GM21619 (cell line): ENCODE results near the gene KCNQ1OT1.

Experiments
- ATAC-seq: cut with Tn5 transposase; IDR thresholded peaks from one replicate; pipeline ENCODE4 v1.9.1; 2021; ENCODE audit not compliant: unreplicated experiment

Gene KCNQ1OT1

DNA sequence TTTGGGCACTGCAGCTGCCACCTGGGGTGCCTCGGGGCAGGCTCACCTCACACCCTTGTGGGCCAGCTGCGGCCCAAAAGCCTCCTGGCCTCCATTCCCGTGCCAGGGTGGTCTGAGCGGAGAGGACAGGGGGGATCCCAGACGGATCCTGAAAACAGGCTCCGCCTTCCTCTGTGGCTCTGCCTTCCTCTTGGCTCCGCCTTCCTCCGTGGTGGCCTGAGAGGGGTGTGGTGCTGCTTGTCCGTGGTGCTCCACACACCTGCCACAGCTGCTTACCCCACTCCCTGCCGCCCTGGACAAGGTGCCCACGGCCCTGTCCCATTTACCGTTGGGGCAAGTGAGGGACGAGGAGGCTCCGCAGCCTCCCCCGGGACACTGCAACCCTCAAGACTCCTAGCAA, 23.2 kb upstream of the KCNQ1OT1 start:
- ATAC-seq = no peak

DNA sequence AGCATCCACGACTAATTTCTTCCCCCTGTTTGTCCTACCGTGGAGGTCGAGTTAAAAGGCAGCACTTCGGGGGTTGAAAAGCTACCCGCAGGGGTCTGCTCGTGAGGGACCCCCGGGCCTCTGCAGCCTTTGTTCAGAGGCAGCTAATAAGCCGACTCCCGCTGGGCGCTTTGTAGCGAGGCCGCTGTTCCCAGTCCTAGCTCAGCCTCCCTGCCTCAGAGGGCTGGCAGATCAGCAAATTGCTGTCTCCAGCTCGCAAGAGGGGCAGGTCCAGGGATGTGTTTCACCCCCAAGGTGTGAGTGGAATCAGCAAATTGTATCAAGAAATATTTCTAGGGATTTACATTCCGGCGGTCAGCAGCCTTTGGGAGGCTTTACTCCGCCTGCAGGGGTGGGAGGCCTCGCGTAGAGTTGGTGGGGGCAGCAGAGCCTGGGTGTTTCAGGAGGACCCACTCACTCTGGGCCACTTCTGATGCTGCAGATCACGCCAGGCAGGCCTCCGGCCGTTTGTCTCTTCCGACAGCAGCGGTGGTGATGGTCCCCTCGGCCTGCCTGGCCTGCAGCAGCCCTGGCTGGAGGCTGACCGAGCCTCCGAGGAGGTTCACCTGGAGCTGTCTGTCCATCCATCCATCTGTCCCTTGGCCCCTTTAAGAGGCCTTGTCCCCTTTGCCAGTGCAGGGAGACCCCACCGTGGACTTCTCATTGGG, 21.6 kb upstream of the KCNQ1OT1 start:
- ATAC-seq = no peak

- ATAC-seq = no peak
Measured at GRCh38 chr11:2719831-2720590, 20.2 kb upstream of the KCNQ1OT1 start.

DNA sequence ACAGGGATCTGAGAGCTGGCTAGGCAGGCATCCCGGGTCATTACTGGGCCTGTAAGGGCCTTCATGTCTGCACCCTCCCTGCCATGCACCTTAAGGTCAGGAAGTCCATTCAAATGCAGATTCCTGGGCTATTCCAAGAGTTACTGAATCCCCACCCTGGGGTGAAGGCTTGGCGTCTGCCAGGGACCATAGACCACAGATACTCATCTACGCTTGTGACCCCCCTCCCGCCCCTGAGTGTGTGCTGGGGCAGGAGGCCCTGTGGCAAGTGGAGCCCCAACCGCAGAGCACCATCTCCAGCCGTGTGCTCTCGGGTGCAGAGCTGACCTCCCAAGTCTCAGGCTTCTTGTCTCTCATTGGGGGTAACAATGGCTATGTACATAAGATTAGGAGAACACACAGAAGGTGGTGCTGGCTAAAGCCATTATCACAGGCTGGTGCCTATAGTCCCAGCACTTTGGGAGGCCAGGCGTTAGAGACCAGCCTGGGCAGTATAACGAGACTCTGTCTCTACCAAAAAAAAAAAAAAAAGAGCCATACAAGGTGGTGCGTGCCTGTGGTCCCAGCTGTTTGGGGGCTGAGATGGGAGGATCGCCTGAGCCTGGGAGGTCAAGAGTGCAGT, 19.1 kb upstream of the KCNQ1OT1 start:
- ATAC-seq = no peak

DNA sequence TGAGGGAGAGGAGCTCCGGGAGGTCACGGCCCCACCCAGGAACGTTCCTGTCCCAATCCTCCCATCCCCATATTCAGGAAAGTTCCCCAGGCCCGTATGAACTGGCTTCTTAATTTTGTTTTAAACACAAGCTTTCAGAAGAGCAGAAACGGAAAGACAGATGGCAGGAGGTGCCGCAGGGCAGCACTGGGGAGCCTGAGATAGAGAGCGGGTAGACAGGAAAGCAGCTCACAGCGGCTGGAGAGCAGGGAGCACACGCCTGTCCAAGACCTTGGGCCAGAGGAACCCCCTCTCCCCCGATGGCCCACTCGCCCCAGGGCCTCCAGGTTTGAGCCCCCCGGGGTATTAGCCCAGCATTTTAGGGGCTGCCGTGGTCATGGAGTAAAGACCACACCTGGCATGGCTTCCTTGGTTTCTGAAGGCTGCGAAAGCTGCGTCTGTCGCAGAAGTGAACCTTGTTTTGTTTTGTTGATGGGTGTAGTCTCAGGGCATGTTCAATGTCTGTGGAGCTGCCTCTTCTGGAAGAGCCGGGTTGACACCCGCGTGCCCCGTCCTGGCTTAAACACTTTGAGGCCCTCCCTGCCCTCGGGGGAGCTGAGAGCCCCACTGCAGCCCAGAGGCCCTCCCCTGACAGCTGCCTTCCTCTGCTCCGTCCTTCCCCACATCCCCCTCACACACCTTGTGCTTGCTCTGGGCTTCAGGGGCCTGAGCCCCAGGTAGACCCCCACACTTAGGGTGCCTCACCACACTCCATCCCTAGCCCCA, 17.9 kb upstream of the KCNQ1OT1 start:
- ATAC-seq = no peak

GRCh38 chr11:2716376-2717095, 16.7 kb upstream of the KCNQ1OT1 start:
- ATAC-seq = no peak

DNA sequence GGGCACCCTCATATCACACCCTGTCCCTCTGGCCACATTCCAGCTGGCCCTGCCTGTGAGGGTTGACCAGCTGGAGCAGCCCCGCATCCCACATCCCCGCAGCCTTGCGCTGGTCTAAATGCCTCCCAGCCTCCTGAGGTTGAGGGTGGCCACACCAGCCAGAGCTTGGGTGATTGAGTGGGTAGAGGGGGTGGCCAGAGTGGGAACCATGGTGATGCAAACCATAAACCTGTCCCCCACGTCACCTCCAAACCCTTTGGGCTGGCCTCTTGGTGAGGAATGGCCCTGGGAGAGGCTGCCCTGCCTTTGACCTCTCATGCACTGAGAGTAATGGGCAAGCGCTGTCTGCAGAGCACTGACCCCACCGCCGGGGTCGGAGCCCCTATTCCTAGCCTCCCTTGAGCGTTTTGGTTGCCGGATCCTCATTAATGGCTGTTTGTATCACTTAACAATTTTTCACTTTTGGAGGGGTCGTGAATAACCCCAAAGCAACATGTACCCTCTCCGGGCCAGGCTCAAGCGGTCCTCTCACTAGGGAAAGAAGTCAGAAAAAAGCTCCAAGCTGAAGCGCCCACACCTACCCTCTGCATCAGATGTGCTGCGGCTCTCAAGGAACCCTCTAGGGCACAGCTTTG, 16.0 kb upstream of the KCNQ1OT1 start:
- no peak for ATAC-seq

DNA sequence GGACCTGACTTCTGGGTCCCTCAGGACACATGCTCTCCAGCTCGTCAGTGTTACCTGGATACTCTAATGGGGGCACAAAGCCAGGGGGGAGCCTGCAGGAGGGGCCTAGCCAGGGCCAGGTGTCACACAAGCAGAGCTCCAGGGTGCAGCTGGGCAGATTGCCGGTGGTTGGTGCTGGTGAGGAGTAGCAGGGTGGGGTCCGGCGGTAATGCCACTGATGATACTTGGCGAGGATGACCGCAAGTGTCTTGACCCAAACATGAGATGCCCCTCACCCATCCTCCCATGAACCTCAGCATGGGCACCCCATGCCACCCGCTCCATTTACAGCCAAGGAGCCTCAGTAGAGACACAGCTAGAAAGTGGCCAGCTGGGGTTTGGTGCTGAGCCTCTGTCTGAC, 15.1 kb upstream of the KCNQ1OT1 start:
- no peak for ATAC-seq

DNA sequence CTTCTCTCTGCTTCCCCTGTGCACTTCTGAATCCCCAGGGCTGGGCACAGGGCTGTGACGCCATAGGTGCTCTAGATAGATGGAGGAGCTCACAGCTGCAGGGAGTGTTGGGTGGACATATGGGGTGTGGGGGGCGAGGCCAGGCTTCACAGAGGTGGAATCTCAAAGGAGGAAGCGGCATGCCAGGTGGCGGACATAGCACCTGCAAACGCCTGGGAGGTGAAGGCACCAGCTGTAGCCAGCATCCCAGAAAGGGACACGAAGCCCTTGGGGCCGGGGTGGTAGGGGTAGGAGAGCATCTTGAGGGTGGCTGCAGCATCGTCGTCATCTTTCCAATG, 14.6 kb upstream of the KCNQ1OT1 start:
- ATAC-seq = no peak

DNA sequence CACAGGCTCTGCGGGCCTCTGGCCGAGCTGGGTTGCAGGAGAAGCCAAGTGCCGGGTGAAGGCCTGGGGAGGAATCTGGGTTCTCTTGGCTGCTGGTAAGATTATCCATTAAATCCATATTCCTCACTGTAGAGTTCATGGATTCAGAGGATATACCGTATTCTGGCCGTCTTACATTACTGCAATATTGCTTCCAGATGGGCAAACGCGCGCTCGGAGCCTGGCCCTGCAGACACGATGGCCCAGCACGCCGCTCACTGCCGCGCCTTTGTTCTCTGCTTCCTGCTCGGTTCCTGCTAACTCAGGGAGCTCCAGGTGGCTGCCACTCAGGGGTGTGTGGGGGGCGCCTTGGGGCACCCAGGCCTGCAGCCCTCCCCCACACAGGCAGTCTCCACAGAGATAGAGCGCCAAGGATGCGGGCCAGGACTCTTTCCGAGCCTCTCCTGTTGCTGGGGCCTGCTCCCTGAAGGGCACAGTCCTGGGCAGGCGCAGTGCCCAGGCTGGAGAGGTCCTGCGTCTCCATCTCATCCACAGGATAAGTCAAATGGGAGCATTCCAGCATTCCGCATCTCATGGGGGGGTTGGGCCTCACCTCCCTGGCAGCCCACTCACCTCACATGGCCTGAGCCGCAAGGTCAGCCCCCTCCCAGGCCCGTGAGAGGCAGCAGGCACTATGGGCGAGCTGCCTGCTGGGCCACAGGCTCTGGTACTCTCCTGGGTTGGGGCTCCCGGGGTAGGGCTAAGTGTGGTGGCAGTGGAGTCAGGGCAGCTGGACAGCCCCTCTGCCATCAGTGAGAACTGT, 14.1 kb upstream of the KCNQ1OT1 start:
- ATAC-seq = no peak

DNA sequence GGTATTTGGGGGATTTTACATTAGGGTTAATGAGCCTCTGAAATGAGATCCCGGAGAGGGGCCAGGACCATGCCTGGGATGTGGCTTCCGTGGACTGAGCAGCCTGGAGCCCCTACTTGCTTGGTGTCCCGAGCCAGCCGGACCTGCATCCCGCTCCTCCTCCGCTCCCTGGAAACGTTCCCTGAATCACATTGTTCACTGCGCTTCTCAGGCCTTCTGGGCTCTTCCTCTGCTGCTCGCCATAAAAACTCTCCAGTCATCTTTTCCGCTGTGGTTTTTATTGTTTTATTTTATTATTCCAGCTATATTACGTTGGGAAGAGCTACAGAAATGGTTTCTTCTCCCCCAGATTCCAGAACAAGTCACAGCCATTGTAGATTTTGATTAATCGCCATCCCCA, 13.3 kb upstream of the KCNQ1OT1 start:
- no peak for ATAC-seq

DNA sequence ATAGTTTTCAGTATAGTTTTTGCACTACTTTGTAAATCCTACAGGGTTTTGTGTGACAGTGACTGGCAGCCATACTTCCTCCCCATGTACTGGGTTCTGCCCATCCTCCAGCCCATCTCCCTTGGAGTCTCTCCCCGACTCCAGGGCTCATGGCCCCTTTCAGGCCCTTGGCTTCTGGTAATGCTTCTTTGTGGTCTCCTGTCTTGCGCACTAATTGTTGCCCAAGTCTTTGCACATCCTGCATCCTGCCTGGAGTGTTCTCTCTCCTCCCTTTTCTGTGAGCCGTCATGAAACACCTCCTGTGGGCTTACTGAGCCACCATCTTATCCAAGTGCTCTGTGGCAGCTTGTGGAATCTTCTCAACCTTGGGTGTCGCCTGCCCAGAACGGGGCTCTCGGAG, 11.4 kb upstream of the KCNQ1OT1 start:
- ATAC-seq = no peak

- no peak for ATAC-seq
Measured at GRCh38 chr11:2709429-2709828, 9.6 kb upstream of the KCNQ1OT1 start.

DNA sequence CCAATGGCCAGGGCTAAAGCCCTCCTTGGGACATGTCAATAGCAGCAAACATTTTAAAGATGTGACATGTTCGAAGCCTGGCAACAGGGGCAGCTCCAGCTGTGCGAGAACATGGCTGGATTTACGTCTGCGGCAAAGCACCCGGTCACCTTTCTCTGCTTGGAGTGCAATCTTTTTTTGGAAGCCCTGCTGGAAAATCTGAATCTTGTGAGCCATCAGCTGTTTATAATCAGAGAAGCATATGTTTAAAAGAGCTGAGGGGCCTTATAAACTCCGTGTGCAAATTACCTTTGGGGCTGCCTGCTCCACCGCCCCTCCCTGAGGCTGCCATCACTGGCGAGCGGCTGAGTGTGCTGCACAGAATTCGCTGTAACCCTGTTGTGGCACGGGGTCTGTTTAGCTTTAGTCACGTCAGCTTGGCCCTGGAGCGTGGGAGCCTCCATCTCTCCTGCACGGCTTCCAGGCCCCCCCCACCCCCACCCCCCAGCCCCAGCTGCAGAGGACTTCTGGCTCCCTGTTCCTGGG, 9.0 kb upstream of the KCNQ1OT1 start:
- no peak for ATAC-seq

DNA sequence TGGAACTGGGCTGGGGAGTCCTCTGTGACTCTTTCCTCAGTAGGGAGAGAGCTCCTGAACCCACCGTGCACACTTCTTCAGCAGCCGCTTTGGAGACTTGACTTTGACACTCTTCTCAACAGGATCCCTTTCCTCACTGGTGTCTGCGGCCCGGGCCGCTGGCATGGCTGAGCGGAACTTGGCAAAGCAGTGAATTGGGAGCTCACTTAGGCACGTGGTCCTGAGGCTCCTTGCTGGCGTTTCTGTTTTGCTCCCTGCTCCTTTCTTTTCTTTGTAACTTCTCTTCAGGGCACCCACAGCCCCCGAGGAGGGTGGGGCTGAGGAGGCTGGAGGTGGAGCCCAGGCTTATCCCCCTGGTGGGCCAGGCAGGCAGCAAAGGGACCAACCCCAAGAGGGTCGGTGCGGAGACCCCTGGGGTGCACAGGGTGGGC, 8.4 kb upstream of the KCNQ1OT1 start:
- ATAC-seq = no peak

- ATAC-seq = no peak
Measured at GRCh38 chr11:2707736-2708135, 7.9 kb upstream of the KCNQ1OT1 start.

- no peak for ATAC-seq
Measured at GRCh38 chr11:2706321-2706720, 6.5 kb upstream of the KCNQ1OT1 start.

DNA sequence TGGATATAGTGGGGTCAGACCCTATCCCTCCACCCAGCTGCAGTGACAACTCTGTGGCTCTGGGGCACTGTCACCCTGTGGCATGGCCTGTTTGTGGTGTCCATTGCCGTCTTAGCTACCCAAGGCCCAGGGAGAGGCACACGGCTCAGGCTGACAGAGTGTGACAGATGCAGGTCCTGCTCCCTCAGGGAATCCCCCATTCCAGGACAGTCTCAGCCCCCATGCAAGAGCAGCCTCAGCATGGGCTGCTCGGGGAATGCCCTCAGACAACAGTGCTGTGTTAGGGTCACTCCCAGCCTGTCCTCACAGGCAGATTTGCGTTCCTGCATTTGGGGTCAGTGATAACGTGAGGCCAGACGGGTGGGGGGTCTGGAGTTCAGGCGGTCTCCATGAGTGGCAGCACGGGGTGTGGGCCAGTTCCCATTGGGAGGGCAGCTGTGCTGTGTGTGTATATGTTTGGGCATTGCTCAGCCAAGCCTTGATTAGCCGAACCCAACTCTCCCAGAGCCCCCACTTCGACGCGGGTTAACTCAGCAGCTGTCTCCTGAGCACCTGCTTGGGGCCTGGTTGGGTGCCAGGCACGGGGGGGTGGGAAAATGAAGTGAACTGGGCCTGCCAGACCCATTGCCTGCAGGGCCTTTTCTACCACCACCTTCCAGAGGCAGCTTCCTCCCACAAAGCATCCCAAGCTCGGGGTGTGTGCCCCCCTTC, 5.3 kb upstream of the KCNQ1OT1 start:
- ATAC-seq = no peak

DNA sequence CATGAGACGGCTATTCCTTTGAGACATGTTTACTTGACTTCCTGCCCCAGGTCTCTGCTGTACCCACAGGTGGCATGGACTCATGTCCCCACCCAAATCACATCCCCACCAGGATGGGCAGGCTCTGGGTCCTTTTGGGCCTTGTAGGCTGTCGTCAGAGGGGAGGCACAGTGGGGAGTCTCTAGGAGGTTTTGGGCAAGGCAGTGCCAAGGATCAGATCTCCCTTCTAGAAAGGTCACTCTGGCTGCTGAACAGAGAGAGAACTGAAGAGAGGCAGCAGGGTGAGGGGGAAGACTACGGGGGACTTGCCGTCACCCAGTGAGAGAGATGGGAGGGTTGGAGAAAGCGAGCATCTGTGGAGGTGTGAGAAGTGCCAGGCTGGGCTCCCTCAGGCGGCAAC, 4.6 kb upstream of the KCNQ1OT1 start:
- ATAC-seq = no peak
